IMR-90 (cell line): ENCODE measurements around the gene RNASEH2B.

Source experiments
- CTCF ChIP-seq: conservative IDR thresholded peaks from 2 replicates; pipeline ENCODE4 v1.5.1; 2012; ENCODE audit warnings: mild to moderate bottlenecking, low read depth, low read length, improper control_type of control experiment
- RCOR1 ChIP-seq: IDR thresholded peaks from 2 replicates; pipeline ENCODE4 v1.6.1; 2012; ENCODE audit warnings: mild to moderate bottlenecking, low read length, improper control_type of control experiment; ENCODE audit not compliant: insufficient replicate concordance

DNA sequence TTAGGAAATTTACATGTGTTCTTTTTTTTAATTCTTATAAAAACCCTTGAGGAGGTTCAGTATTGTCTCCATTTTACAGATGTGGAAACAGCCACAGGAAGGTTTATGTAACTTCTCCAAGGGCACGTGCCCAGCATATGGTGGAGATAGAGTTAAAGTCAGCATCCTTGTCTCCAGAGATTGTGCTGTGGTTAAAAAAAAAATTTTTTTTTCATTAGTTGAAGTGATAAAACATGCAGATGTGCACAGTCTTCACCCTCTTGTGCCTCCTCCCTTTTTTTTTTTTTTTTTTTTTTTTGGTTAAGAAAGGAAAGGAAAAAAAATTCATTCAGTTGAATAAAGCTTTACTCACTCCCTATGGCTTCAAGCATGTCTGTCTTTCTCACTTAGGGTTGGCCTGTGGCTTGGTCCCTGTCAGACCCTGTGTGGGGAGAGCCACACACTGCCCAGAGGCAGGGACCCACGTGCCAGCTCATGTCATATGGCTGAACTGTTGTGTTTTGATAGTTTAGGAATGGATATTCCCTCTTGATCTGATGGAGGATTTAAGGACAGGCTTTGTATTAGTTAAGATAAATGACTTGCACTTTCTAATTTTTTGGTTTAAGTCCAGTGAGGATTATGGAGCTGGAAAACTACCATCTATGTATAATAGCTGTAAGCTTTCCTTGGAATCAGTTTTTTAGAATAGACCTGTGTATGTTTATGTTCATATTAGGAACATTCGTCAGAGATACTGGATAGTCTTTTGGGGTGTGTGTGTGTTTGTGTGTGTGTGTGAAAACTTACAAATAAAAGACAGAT lies 19.3 kb downstream of the RNASEH2B start:
- TF ChIP-seq CTCF (no peak), RCOR1 (no peak)
